ENCODE results near the gene CPAMD8. TPM values are rescaled to one million over a fixed set of nuclear protein-coding genes. Genes with fewer than 3 reads are reported as not detected.

Gene CPAMD8
- total and polyA plus RNA-seq, 9 of the 15 experiments (the other 6 are each of a cell fraction or from before 2014, with no cell fraction given), result 0.20 to 2.1 (median 1.3) TPM

GRCh38 chr19:16896146-16897028 lies 130.2 kb downstream of the CPAMD8 start (continued):
- TF ChIP-seq E2F5 (CRISPR knock-in tag; IDR thresholded peaks at IDR 0.05), result no peak
- no peak for TF ChIP-seq SIX5 (IDR thresholded peaks at IDR 0.05; ENCODE audit: borderline replicate concordance in 1 of 2, insufficient read depth in 1 of 2, low read depth in 1 of 2, low read length in 2 of 2)
- TF ChIP-seq ZNF76 (CRISPR knock-in tag; IDR thresholded peaks at IDR 0.05; ENCODE audit: borderline replicate concordance), result no peak
- no peak for TF ChIP-seq NFYB (IDR thresholded peaks at IDR 0.05; ENCODE audit: extremely low read depth, insufficient read length)
- no peak for TF ChIP-seq TCF7L2 (IDR thresholded peaks at IDR 0.05; ENCODE audit: low read depth, low read length)
- peak; percentile 81; the same call in 1 of the 2 replicates for TF ChIP-seq PATZ1 (CRISPR knock-in tag; IDR thresholded peaks at IDR 0.05; ENCODE audit: borderline replicate concordance)
- no peak for TF ChIP-seq BDP1 (IDR thresholded peaks at IDR 0.05; ENCODE audit: insufficient read depth, insufficient read length)
- no peak for TF ChIP-seq ZNF830 (CRISPR knock-in tag; IDR thresholded peaks at IDR 0.05)
- TF ChIP-seq SMAD1 (IDR thresholded peaks at IDR 0.05; ENCODE audit: low read depth, low read length, partially characterized antibody), result no peak
- no peak for TF ChIP-seq SREBF1 (IDR thresholded peaks at IDR 0.05; ENCODE audit: borderline replicate concordance, low read depth, low read length)
- TF ChIP-seq THRAP3 (IDR thresholded peaks at IDR 0.05; ENCODE audit: borderline replicate concordance), result no peak
- TF ChIP-seq BMI1 (IDR thresholded peaks at IDR 0.05; ENCODE audit: low read length), result no peak
- TF ChIP-seq NFIX (CRISPR knock-in tag; IDR thresholded peaks at IDR 0.05; ENCODE audit: low read depth), result no peak
- TF ChIP-seq TAF9B (IDR thresholded peaks at IDR 0.05; ENCODE audit: partially characterized antibody), result no peak
- no peak for TF ChIP-seq ZNF79 (CRISPR knock-in tag; IDR thresholded peaks at IDR 0.05; ENCODE audit: low read depth)
- TF ChIP-seq NR0B1 (IDR thresholded peaks at IDR 0.05; ENCODE audit: partially characterized antibody), result no peak
- peak in 1 of 2 experiments; percentile 73; a peak in 3 of 4 replicates for TF ChIP-seq MAZ (CRISPR knock-in tag; conservative IDR thresholded peaks at IDR 0.05 in 1 of 2, IDR thresholded peaks at IDR 0.05 in 1 of 2)
- TF ChIP-seq TFAM (CRISPR knock-in tag; conservative IDR thresholded peaks at IDR 0.05), result no peak
- TF ChIP-seq ZNF124 (CRISPR knock-in tag; IDR thresholded peaks at IDR 0.05), result no peak
- 0 out of 2 replicates have a peak, but pooled peaks have one; percentile 25 for TF ChIP-seq KLF16 (IDR thresholded peaks at IDR 0.05)
- TF ChIP-seq ZNF507 (tag; conservative IDR thresholded peaks at IDR 0.05), result no peak
- no peak; the same call in none of the 2 replicates for TF ChIP-seq NFIC (IDR thresholded peaks at IDR 0.05)
- no peak for TF ChIP-seq MLLT1 (IDR thresholded peaks at IDR 0.05)
